Natural killer cell (primary cell): Measurements from ENCODE around the gene UNC5B. TPM values are rescaled to one million over a fixed set of nuclear protein-coding genes. Genes with fewer than 3 reads are reported as not detected.

ENCODE experiments used
- ATAC-seq, 3 donors: fragments of 150-1000 bp in 2 of 3; fragments of 200-7000 bp in 1 of 3; cut with Tn5 transposase; 1 replicate in 1 of 3; 2 replicates in 2 of 3; pipeline ENCODE4 v1.10.0; 2021; ENCODE audit warnings: mild to moderate bottlenecking in 2 of 3, moderate library complexity in 2 of 3
- DNase-seq, 2 donors: peaks; one replicate each; pipeline versions ENCODE4 v3.0.0 to v3.0.0-alpha.2; 2013 to 2021; ENCODE audit warnings: mixed read lengths in 1 of 2
- H3K27ac ChIP-seq: one replicate; pipeline ENCODE4 v1.5.1; 2013; ENCODE audit warnings: mild to moderate bottlenecking, low read length
- H3K27me3 ChIP-seq: one replicate; pipeline ENCODE4 v1.6.1; 2013; ENCODE audit warnings: low read length; ENCODE audit not compliant: control insufficient read depth, insufficient read depth
- H3K36me3 ChIP-seq: one replicate; pipeline ENCODE4 v1.6.1; 2013; ENCODE audit warnings: low read length; ENCODE audit not compliant: control insufficient read depth, insufficient read depth
- H3K4me1 ChIP-seq: one replicate; pipeline ENCODE4 v1.6.1; 2013; ENCODE audit warnings: low read length; ENCODE audit not compliant: control insufficient read depth, insufficient read depth
- H3K4me3 ChIP-seq: one replicate; pipeline ENCODE4 v1.5.1; 2013; ENCODE audit warnings: low read length
- H3K9me3 ChIP-seq: one replicate; pipeline ENCODE4 v1.6.1; 2013; ENCODE audit warnings: low read length; ENCODE audit not compliant: control insufficient read depth, insufficient read depth
- H3K27ac Mint-ChIP-seq, 2 donors: one replicate each; pipeline ENCODE4 v1.8.0; 2022; ENCODE audit warnings: mild to moderate bottlenecking in 2 of 2, mixed read lengths in 2 of 2, moderate library complexity in 1 of 2
- H3K27me3 Mint-ChIP-seq, 2 donors: one replicate each; pipeline ENCODE4 v1.8.0; 2022; ENCODE audit warnings: low read depth in 2 of 2, mixed read lengths in 2 of 2
- H3K36me3 Mint-ChIP-seq: one replicate; pipeline ENCODE4 v1.8.0; 2022; ENCODE audit warnings: mixed read lengths
- H3K4me1 Mint-ChIP-seq, 2 donors: one replicate each; pipeline ENCODE4 v1.8.0; 2022; ENCODE audit warnings: mixed read lengths in 2 of 2
- H3K4me3 Mint-ChIP-seq: one replicate; pipeline ENCODE4 v1.8.0; 2022; ENCODE audit warnings: mild to moderate bottlenecking, moderate library complexity, mixed read lengths
- H3K9me3 Mint-ChIP-seq, 2 donors: one replicate each; pipeline ENCODE4 v1.8.0; 2022; ENCODE audit warnings: mixed read lengths in 2 of 2
- CTCF ChIP-seq: fragments of 200-600 bp; IDR thresholded peaks from one replicate; pipeline ENCODE4 v1.8.0; 2022; ENCODE audit warnings: antibody characterized with exemption
- WGBS: methylation state at CpG from one replicate; pipeline ENCODE4 v1.1.7; 2013; ENCODE audit warnings: missing lambda C conversion rate; ENCODE audit not compliant: insufficient coverage; 5-methylcytosine and 5-hydroxymethylcytosine counted together
- intact Hi-C: fragments of 100-400 bp; cut with micrococcal nuclease; formaldehyde crosslinking; loops from one replicate; pipeline ENCODE4 v1.14.2; 2022
- total RNA-seq, 4 donors: library from RNA; stranded (reverse); fragments of 120-200 nt in 1 of 4; gene quantifications; one replicate each; pipeline versions ENCODE4 v1.2.3 to v1.2.4, GENCODE V29; 2013 to 2022

Gene UNC5B
- total RNA-seq, 3 donors from 2014 or later (not counting 1 experiment from before 2014, with no cell fraction given), result 0.09 to 0.65 (median 0.09) TPM

- no peaks in the 10 kb centered on the region for H3K36me3 Mint-ChIP-seq
- no peaks in the 10 kb centered on the region for H3K4me1 Mint-ChIP-seq
- WGBS, result 93% methylated on average over 13 of the region's 13 CpGs
- no peaks in the 10 kb centered on the region for H3K9me3 Mint-ChIP-seq
- H3K27me3 Mint-ChIP-seq, result peaks cover 0 to 2% of the 10 kb centered on the region in 2 donors
- Histone ChIP-seq H3K4me1 (no peaks in the 10 kb centered on the region), H3K36me3 (no peaks in the 10 kb centered on the region), H3K9me3 (no peaks in the 10 kb centered on the region), H3K27me3 (no peaks in the 10 kb centered on the region), H3K27ac (no peak overlapping the region), H3K4me3 (no peak overlapping the region)
- intact Hi-C loops, result no loop called here
- H3K4me3 Mint-ChIP-seq, result no peak overlapping the region
- DNase-seq (no peak), ATAC-seq (no peak)
- no peak overlapping the region for H3K27ac Mint-ChIP-seq
- no peak for TF ChIP-seq CTCF
Measured at GRCh38 chr10:71291528-71291900, 79.1 kb downstream of the UNC5B start.

GRCh38 chr10:71292624-71293445 lies 80.5 kb downstream of the UNC5B start:
- Histone ChIP-seq H3K27me3 (no peaks in the 10 kb centered on the region), H3K9me3 (no peaks in the 10 kb centered on the region), H3K4me3 (no peak overlapping the region), H3K36me3 (no peaks in the 10 kb centered on the region), H3K4me1 (no peaks in the 10 kb centered on the region), H3K27ac (no peak overlapping the region)
- DNase-seq, result no peak
- Mint-ChIP-seq H3K4me3 (no peak overlapping the region), H3K27me3 (peaks cover 0 to 2% of the 10 kb centered on the region in 2 donors), H3K4me1 (no peaks in the 10 kb centered on the region), H3K9me3 (no peaks in the 10 kb centered on the region), H3K27ac (no peak overlapping the region), H3K36me3 (no peaks in the 10 kb centered on the region)
- intact Hi-C loops, result no loop called here
- ATAC-seq, result no peak
- no peak for TF ChIP-seq CTCF
- WGBS, result 86% methylated on average over 6 of the region's 10 CpGs

GRCh38 chr10:71293446-71294084 lies 81.2 kb downstream of the UNC5B start:
- no peak for ATAC-seq
- TF ChIP-seq CTCF, result no peak
- DNase-seq, result no peak
- Histone ChIP-seq H3K4me3 (no peak overlapping the region), H3K27ac (no peak overlapping the region), H3K4me1 (peaks cover under 1% of the 10 kb centered on the region), H3K36me3 (no peaks in the 10 kb centered on the region), H3K9me3 (no peaks in the 10 kb centered on the region), H3K27me3 (no peaks in the 10 kb centered on the region)
- Mint-ChIP-seq H3K9me3 (no peaks in the 10 kb centered on the region), H3K4me3 (no peak overlapping the region), H3K27me3 (no peaks in the 10 kb centered on the region), H3K4me1 (no peaks in the 10 kb centered on the region), H3K36me3 (no peaks in the 10 kb centered on the region), H3K27ac (no peak overlapping the region)
- intact Hi-C loops, result no loop called here
- WGBS, result 91% methylated on average over 19 of the region's 19 CpGs
